ENCODE measurements around the gene LIN28A.
"Not testable (repeated sequence)": the region's sequence is repeated elsewhere in the genome, so short reads cannot be mapped to it uniquely, and the experiment has no call there.

LIN28A gene, protein sequence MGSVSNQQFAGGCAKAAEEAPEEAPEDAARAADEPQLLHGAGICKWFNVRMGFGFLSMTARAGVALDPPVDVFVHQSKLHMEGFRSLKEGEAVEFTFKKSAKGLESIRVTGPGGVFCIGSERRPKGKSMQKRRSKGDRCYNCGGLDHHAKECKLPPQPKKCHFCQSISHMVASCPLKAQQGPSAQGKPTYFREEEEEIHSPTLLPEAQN

GRCh38 chr1:26410706-26411623, at the start of gene LIN28A:
Gene LIN28A (plus strand): TSS chr1:26410817. CDS start chr1:26410892, 75 bp downstream.
- no peak for DNase-seq (ENCODE audit: low spot score)

- DNase-seq (ENCODE audit: low spot score), result no peak
Observed at GRCh38 chr1:26361605-26362122, 49.0 kb upstream of the LIN28A start.

GRCh38 chr1:26362331-26362730, 48.3 kb upstream of the LIN28A start:
- no peak for DNase-seq (ENCODE audit: low spot score)

DNA sequence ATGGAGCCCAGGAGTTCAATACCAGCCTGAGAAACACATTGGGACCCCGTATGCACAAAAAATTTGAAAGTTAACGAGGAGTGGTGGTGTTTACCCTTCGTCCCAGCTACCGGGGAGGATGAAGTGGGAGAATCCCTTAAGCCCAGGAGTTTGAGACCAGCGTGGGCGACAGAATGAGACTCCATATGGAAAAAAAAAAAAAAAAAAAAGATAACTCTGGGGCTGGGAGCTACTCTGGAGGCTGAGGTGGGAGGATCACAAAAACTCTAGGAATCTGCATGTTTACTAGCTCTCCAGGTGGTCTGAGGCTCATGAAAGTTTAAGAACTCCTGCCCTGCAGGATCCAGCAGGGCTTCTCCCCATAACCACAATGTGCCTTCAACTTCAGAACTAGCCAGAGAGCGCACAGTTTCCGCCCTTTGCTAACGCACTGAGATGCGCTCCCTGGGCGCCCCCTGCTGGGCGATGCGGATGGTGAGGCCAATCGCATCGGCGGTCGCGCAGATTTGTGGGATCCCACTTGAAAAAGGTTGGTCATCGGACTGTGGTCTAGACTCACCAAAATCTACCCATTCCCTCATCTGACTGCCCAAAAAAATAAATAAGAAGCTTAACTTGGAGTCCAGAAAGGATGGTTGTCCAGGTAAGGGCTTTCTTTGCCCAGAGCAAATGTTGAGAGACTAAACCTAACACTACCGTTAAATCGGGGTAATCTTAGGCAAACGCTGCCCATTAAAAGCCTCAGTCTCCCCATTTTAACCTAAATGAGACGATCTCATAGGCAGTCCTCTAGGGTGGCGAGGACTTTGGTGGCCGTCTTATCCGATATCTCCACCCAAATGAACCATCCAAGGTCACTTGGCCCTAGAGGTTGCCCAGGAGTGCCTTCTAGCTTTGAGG, 46.8 kb upstream of the LIN28A start:
- peak; percentile 11 for DNase-seq (ENCODE audit: low spot score)

GRCh38 chr1:26364956-26365355, 45.7 kb upstream of the LIN28A start:
- no peak for DNase-seq (ENCODE audit: low spot score)

- no peak for DNase-seq (ENCODE audit: low spot score)
Observed at GRCh38 chr1:26367441-26367840, 43.2 kb upstream of the LIN28A start.

DNA sequence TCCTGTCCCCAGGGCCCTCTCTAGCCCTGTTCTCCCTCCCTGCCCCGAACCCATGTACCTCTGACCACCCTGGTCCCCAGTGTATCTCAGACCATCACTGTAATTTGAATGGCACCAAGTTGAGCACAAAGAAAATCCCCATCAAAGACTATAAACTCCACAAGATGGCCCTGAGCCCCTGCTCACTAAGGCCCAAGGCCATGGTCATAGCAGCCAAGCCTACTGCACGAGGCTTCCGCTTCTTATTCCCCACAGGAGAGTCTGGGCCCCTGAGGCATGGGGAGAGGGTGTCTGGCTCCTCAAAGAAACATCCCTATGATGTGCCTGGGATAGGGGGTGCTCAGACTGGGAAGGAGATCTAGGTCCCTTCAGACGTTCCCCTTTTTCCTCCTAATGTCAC, 42.6 kb upstream of the LIN28A start:
- DNase-seq (ENCODE audit: low spot score), result no peak

DNA sequence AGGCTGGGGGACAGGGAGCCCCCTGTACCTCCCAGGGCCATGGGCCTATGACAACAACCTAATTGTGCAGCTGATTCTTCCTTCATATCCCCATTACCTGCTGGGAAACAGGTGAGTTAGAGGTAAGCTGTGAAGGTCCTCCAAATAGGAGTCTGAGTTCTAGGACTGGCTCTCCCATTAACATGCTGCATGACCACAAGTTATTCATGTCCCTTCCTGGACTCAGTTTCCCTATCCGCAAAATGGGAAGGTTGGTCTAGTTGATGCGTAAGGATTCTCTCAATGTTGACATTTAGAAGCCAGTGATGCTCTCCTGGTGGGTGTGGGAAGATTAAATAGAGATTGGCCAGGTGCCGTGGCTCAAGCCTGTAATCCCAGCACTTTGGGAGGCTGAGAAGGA, 42.1 kb upstream of the LIN28A start:
- no peak for DNase-seq (ENCODE audit: low spot score)

DNA sequence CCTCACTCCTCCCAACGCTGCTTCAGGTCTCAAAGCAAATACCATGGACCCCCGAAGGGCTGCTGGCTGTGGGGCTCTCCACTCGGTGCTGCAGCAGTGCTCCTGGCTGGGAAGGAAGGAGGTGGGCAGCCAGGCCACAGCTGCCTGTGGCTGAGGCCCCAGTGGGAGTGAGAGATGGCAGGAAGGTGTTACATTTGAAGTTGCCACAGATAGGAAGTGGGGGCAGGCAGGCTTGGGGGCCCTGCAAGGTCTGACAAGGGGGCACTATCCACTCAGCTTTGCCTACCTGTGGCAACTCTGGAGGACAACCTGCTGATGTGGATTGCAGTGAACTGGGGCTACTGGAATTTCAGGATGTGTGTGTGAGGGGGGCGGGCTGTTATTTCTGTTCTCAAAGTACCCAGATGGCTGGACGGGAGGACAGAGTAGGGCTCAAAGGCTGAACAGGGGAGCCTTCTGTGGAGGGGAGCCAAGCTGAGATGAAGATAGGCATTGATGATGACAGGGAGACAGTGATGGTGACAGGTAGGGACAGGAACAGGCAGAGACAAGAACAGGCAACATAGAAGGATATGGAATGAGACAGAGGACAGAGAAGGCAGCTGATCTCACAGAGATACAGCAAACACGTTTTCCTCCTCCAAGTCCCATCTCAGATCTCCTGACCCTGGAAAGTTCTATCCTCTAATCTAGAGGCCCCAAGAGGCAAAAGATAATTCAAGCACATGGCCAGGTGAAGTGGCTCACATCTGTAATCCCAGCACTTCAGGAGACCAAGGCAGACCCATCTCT, 39.8 kb upstream of the LIN28A start:
- DNase-seq (ENCODE audit: low spot score), result no peak

DNA sequence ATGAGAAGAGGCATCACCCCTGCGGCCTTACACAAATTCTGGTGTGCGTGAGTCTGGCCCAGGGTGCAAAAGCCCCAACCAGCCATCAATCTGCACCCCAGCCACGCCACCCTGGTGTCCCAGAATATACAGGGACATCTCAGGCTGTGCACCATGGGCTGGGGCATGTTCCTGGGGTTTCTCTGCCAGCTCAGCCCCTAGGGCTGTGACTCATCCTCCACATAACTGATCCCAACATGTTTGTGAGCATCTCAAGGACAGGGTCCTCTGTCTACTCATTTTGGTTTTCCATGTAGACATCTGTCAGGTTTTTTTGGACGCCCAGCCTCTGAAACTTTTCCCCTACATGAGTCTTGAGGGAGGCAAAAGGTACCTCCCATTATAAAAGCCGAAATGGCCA, 38.6 kb upstream of the LIN28A start:
- DNase-seq (ENCODE audit: low spot score), result no peak

GRCh38 chr1:26372611-26373010, 38.0 kb upstream of the LIN28A start, which contains the start of gene ZNF683:
Gene ZNF683 (minus strand): TSS chr1:26372750. CDS start chr1:26368571, 4,179 bp downstream.
- not testable (repeated sequence) for DNase-seq (ENCODE audit: low spot score)

- DNase-seq (ENCODE audit: low spot score), result no peak
Observed at GRCh38 chr1:26373281-26373680, 37.3 kb upstream of the LIN28A start.

GRCh38 chr1:26373789-26374188, 36.8 kb upstream of the LIN28A start:
- no peak for DNase-seq (ENCODE audit: low spot score)

GRCh38 chr1:26374361-26374760, 36.3 kb upstream of the LIN28A start:
- DNase-seq (ENCODE audit: low spot score), result not testable (repeated sequence)

DNA sequence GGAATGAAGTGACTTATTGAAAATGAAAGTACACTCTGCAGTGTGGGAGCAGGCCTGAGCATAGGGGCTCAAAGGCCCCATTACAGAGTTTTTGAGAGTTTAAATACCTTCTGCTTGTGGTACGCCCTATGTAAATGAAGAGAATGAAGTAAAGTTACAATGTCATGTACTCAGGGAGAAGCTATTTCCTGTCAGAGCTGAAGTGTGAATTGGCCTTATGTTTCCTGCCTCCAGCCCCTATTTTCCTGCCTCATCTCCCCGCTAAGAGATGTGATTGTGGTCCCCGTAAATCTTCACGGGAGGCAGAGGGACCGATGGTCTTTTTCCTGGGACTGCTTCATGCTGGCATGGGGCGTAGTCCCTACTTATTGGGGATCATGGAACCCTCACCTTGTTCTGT, 35.5 kb upstream of the LIN28A start:
- no peak for DNase-seq (ENCODE audit: low spot score)

GRCh38 chr1:26376050-26376449, 34.6 kb upstream of the LIN28A start:
- no peak for DNase-seq (ENCODE audit: low spot score)

- DNase-seq (ENCODE audit: low spot score), result no peak
Observed at GRCh38 chr1:26378088-26378878, 32.3 kb upstream of the LIN28A start.

DNA sequence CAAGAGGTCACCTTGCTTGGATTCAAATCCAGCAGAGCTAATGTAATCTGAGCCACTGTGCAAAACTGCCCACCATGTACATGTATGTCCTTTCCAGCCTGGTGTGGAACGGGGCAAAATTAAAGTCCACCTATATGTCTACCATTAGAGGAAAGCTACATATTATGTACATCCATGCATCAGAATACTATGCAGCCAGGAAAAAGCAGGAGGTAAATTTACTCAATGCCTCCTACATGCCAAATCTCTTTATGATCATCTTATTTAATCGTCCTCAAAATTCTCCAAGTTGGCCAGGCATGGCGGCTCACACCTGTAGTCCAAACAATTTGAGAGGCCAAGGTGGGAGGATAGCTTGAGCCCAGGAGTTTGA, 31.8 kb upstream of the LIN28A start:
- DNase-seq (ENCODE audit: low spot score), result no peak

GRCh38 chr1:26384076-26384475, 26.5 kb upstream of the LIN28A start:
- no peak for DNase-seq (ENCODE audit: low spot score)

- not testable (repeated sequence) for DNase-seq (ENCODE audit: low spot score)
Observed at GRCh38 chr1:26385063-26385462, 25.6 kb upstream of the LIN28A start.
